Spleen (tissue), 11 donors: Measurements from ENCODE around the gene THSD4. TPM values are rescaled to one million over a fixed set of nuclear protein-coding genes. Genes with fewer than 3 reads are reported as not detected.

Experiments used
- DNase-seq: peaks from one replicate; pipeline ENCODE4 v3.0.0-alpha.2; 2020
- H3K27ac ChIP-seq, 8 donors: fragments of 200-600 bp; sonication (generic) in 7 of 8; 1 replicate in 4 of 8; 2 replicates in 4 of 8; pipeline versions ENCODE4 v1.5.0 to v1.8.0; 2016 to 2021; ENCODE audit warnings: inconsistent platforms in 4 of 8, mild to moderate bottlenecking in 4 of 8, moderate library complexity in 1 of 8
- H3K27me3 ChIP-seq, 7 donors: fragments of 200-600 bp; sonication (generic) in 6 of 7; replicated peaks in 1 of 7; 1 replicate in 4 of 7; 2 replicates in 3 of 7; pipeline versions ENCODE4 v1.5.0 to v1.8.0; 2016 to 2021; ENCODE audit warnings: inconsistent platforms in 3 of 7, mild to moderate bottlenecking in 1 of 7
- H3K36me3 ChIP-seq, 6 donors: fragments of 200-600 bp; sonication (generic) in 5 of 6; 1 replicate in 4 of 6; 2 replicates in 2 of 6; pipeline versions ENCODE4 v1.5.0 to v1.8.0; 2016 to 2021; ENCODE audit warnings: inconsistent platforms in 2 of 6
- H3K4me1 ChIP-seq, 6 donors: fragments of 200-600 bp; sonication (generic) in 5 of 6; 1 replicate in 3 of 6; 2 replicates in 3 of 6; pipeline versions ENCODE4 v1.5.0 to v1.8.0; 2016 to 2021; ENCODE audit warnings: inconsistent platforms in 3 of 6
- H3K4me3 ChIP-seq, 8 donors: fragments of 200-600 bp; sonication (generic) in 7 of 8; 1 replicate in 4 of 8; 2 replicates in 4 of 8; pipeline versions ENCODE4 v1.5.0 to v1.8.0; 2016 to 2021; ENCODE audit warnings: inconsistent platforms in 4 of 8, mild to moderate bottlenecking in 4 of 8, moderate library complexity in 2 of 8
- H3K9me3 ChIP-seq, 8 donors: fragments of 200-600 bp; sonication (generic) in 7 of 8; 1 replicate in 4 of 8; 2 replicates in 4 of 8; pipeline versions ENCODE4 v1.5.0 to v1.8.0; 2016 to 2021; ENCODE audit warnings: inconsistent platforms in 4 of 8
- POLR2A ChIP-seq, 3 donors: fragments of 450-650 bp; IDR thresholded peaks; one replicate each; pipeline ENCODE4 v1.5.1; 2017; ENCODE audit warnings: antibody characterized with exemption in 3 of 3, mild to moderate bottlenecking in 1 of 3
- POLR2AphosphoS5 ChIP-seq, 3 donors: sonication (generic); formaldehyde crosslinking; IDR thresholded peaks; one replicate each; pipeline ENCODE4 v1.5.1; 2017; ENCODE audit warnings: antibody characterized with exemption in 3 of 3
- WGBS, 5 donors: extraction: QIAGEN DNeasy Blood & Tissue Kit in 3 of 5; methylation state at CpG; one replicate each; pipeline versions ENCODE4 v1.1.5 to v1.1.7; 2013 to 2018; 5-methylcytosine and 5-hydroxymethylcytosine counted together
- intact Hi-C: fragments of 100-400 bp; cut with DNase I; formaldehyde crosslinking; loops from one replicate; pipeline ENCODE4 v1.15.0; 2023; ENCODE audit warnings: low total_unique reads
- polyA plus RNA-seq, 3 donors: library from polyadenylated mRNA; stranded (reverse); fragments of 200-250 nt; gene quantifications; one replicate each; pipeline ENCODE4 v1.2.1, GENCODE V29; 2013
- total RNA-seq, 7 donors: library from RNA; depleted of rRNA in 3 of 7; stranded (reverse); fragments of >200 nt in 3 of 7; fragmentation: NEBNext Ultra II Directional in 4 of 7; extraction: Animal tissue kit (Norgen Biotek cat#: 25700) in 4 of 7; gene quantifications; one replicate each; pipeline versions ENCODE4 v1.1.0 to v1.2.1, GENCODE V29; 2016 to 2021
- TF ChIP-seq, protein P1 (sequence below), 11 experiments: fragments of 200-600 bp in 7 of 11; fragments of 450-650 bp in 4 of 11; sonication (generic) in 4 of 11; IDR thresholded peaks in 8 of 11; conservative IDR thresholded peaks in 3 of 11; 1 replicate in 7 of 11; 2 replicates in 4 of 11; pipeline versions ENCODE4 v1.4.0 to v1.8.0; 2016 to 2021; ENCODE audit warnings: antibody characterized with exemption in 11 of 11, inconsistent platforms in 4 of 11, mild to moderate bottlenecking in 1 of 11
- donor health status: healthy with polysubstance abuse.
- donor health status: DM: no; HTN: no; CAD: no; lungs with moderate emphysema.
- donor health status: DM: no; HTN: no; CAD: no.
- donor health status: Bipolar disorder and iron deficiency.
- donor health status: healthy.
- donor health status: DM: no; HTN: no; CAD: no.
- donor health status: DM: yes; HTN: yes; CAD: no.

The THSD4 gene
- total and polyA plus RNA-seq, 10 donors = 0.29 to 11.3 (median 3.4) TPM

- no peaks in the 10 kb centered on the region for H3K36me3 ChIP-seq
- H3K4me1 ChIP-seq = no peaks in the 10 kb centered on the region
- H3K9me3 ChIP-seq = no peaks in the 10 kb centered on the region
- H3K27me3 ChIP-seq = peaks cover 0 to 14% (median 0%) of the 10 kb centered on the region in 7 donors
- H3K4me3 ChIP-seq = no peak overlapping the region
- no peak for DNase-seq
- TF ChIP-seq, protein P1, sequence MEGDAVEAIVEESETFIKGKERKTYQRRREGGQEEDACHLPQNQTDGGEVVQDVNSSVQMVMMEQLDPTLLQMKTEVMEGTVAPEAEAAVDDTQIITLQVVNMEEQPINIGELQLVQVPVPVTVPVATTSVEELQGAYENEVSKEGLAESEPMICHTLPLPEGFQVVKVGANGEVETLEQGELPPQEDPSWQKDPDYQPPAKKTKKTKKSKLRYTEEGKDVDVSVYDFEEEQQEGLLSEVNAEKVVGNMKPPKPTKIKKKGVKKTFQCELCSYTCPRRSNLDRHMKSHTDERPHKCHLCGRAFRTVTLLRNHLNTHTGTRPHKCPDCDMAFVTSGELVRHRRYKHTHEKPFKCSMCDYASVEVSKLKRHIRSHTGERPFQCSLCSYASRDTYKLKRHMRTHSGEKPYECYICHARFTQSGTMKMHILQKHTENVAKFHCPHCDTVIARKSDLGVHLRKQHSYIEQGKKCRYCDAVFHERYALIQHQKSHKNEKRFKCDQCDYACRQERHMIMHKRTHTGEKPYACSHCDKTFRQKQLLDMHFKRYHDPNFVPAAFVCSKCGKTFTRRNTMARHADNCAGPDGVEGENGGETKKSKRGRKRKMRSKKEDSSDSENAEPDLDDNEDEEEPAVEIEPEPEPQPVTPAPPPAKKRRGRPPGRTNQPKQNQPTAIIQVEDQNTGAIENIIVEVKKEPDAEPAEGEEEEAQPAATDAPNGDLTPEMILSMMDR (IDR thresholded peaks at IDR 0.05 in 8 of 11, conservative IDR thresholded peaks at IDR 0.05 in 3 of 11) = no peak
- TF ChIP-seq POLR2A (IDR thresholded peaks at IDR 0.05) (no peak), POLR2AphosphoS5 (IDR thresholded peaks at IDR 0.05) (no peak)
- H3K27ac ChIP-seq = no peak overlapping the region
- intact Hi-C loops = no loop called here
- 90 to 97% (median 92%) methylated on average over 14 to 16 of the region's 16 CpGs for WGBS, 5 donors
Measured at GRCh38 chr15:71737761-71738160, 622.5 kb downstream of the THSD4 start.

- TF ChIP-seq, protein P1 (IDR thresholded peaks at IDR 0.05 in 8 of 11, conservative IDR thresholded peaks at IDR 0.05 in 3 of 11) = no peak
- TF ChIP-seq POLR2A (IDR thresholded peaks at IDR 0.05) (no peak), POLR2AphosphoS5 (IDR thresholded peaks at IDR 0.05) (no peak)
- no peak overlapping the region for H3K4me3 ChIP-seq
- no peaks in the 10 kb centered on the region for H3K36me3 ChIP-seq
- no peaks in the 10 kb centered on the region for H3K4me1 ChIP-seq
- peaks cover 0 to 7% (median 0%) of the 10 kb centered on the region in 7 donors for H3K27me3 ChIP-seq
- H3K9me3 ChIP-seq = no peaks in the 10 kb centered on the region
- 37 to 83% (median 58%) methylated on average over 1 of the region's 1 CpG for WGBS, 5 donors
- intact Hi-C loops = no loop called here
- no peak overlapping the region for H3K27ac ChIP-seq
- no peak for DNase-seq
Measured at GRCh38 chr15:71739355-71739754, 624.1 kb downstream of the THSD4 start.

DNA sequence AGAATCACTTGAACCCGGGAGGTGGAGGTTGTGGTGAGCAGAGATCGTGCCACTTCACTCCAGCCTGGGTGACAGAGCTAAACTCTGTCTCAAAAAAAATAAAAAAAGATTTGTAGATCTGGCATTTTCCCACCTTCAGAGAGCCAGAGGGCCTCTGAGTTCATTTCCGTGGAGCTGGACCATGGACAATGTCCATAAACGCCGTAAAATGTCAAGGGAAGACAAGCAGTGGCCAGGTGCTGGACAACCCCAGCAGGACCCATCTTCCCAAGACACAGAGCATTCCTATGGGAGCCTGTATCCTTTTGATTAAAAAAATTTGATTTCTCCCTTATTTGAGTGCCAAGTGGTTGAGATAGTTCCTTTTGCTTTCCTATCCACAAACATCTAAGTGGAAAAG, 627.7 kb downstream of the THSD4 start:
- no peak for DNase-seq
- 76 to 95% (median 92%) methylated on average over 5 of the region's 5 CpGs for WGBS, 5 donors
- Histone ChIP-seq H3K4me1 (no peaks in the 10 kb centered on the region), H3K9me3 (no peaks in the 10 kb centered on the region), H3K36me3 (no peaks in the 10 kb centered on the region), H3K27ac (no peak overlapping the region), H3K27me3 (no peaks in the 10 kb centered on the region), H3K4me3 (no peak overlapping the region)
- TF ChIP-seq POLR2A (IDR thresholded peaks at IDR 0.05) = no peak
- no peak for TF ChIP-seq POLR2AphosphoS5 (IDR thresholded peaks at IDR 0.05)
- TF ChIP-seq, protein P1 (IDR thresholded peaks at IDR 0.05 in 8 of 11, conservative IDR thresholded peaks at IDR 0.05 in 3 of 11) = no peak
- intact Hi-C loops = no loop called here

GRCh38 chr15:71743861-71744382, 628.7 kb downstream of the THSD4 start:
- Histone ChIP-seq H3K4me1 (no peaks in the 10 kb centered on the region), H3K27me3 (no peaks in the 10 kb centered on the region), H3K9me3 (no peaks in the 10 kb centered on the region), H3K27ac (no peak overlapping the region), H3K36me3 (no peaks in the 10 kb centered on the region), H3K4me3 (no peak overlapping the region)
- WGBS, 5 donors = 19 to 23% (median 20%) methylated on average over 6 of the region's 6 CpGs
- intact Hi-C loops = no loop called here
- TF ChIP-seq, protein P1 (IDR thresholded peaks at IDR 0.05 in 8 of 11, conservative IDR thresholded peaks at IDR 0.05 in 3 of 11) = peak; percentile 34 to 78 (median 65)
- no peak for TF ChIP-seq POLR2AphosphoS5 (IDR thresholded peaks at IDR 0.05)
- DNase-seq = no peak
